Fibroblast of lung (primary cell): Measurements from ENCODE around the gene CFI.

Experiments
- CTCF ChIP-seq, 2 donors: IDR thresholded peaks in 1 of 2; conservative IDR thresholded peaks in 1 of 2; 1 replicate in 1 of 2; 2 replicates in 1 of 2; pipeline ENCODE4 v1.5.1; 2011 to 2012; ENCODE audit warnings: low read length in 2 of 2, control low read depth in 1 of 2, inconsistent platforms in 1 of 2, low read depth in 1 of 2, mild to moderate bottlenecking in 1 of 2
- EZH2 ChIP-seq: IDR thresholded peaks from 2 replicates; pipeline ENCODE4 v1.5.1; 2012; ENCODE audit warnings: low read length, control low read depth, mild to moderate bottlenecking; ENCODE audit errors: missing control alignments

- TF ChIP-seq CTCF (conservative IDR thresholded peaks at IDR 0.05 in 1 of 2, IDR thresholded peaks at IDR 0.05 in 1 of 2; ENCODE audit: low read depth in 1 of 2, low read length in 2 of 2) (no peak), EZH2 (no peak)
Observed at GRCh38 chr4:109733728-109734127, 68.1 kb downstream of the CFI start.
